Left lung (tissue), 10 donors: ENCODE data around the gene HSP90AA1. TPM values are rescaled to one million over a fixed set of nuclear protein-coding genes. Genes with fewer than 3 reads are reported as not detected.

Source experiments
- ATAC-seq: fragments of 200-7000 bp; cut with Tn5 transposase; one replicate; pipeline ENCODE4 v1.9.1; 2020; ENCODE audit warnings: moderate library complexity
- DNase-seq, 4 donors: peaks; one replicate each; pipeline ENCODE4 v3.0.0-alpha.2; 2013 to 2020
- H3K27ac ChIP-seq, 2 donors: fragments of 200-600 bp; sonication (generic) in 1 of 2; one replicate each; pipeline versions ENCODE4 v1.5.0 to v1.8.0; 2020 to 2021
- H3K27me3 ChIP-seq, 2 donors: fragments of 200-600 bp; sonication (generic) in 1 of 2; one replicate each; pipeline versions ENCODE4 v1.5.0 to v1.8.0; 2020 to 2021
- H3K36me3 ChIP-seq, 2 donors: fragments of 200-600 bp; sonication (generic) in 1 of 2; one replicate each; pipeline versions ENCODE4 v1.5.0 to v1.8.0; 2020 to 2021
- H3K4me1 ChIP-seq, 2 donors: fragments of 200-600 bp; one replicate each; pipeline ENCODE4 v1.8.0; 2021
- H3K4me3 ChIP-seq, 2 donors: fragments of 200-600 bp; sonication (generic) in 1 of 2; one replicate each; pipeline versions ENCODE4 v1.5.0 to v1.8.0; 2020 to 2021; ENCODE audit warnings: mild to moderate bottlenecking in 1 of 2
- H3K9me3 ChIP-seq, 2 donors: fragments of 200-600 bp; sonication (generic) in 1 of 2; one replicate each; pipeline versions ENCODE4 v1.5.0 to v1.8.0; 2020 to 2021
- CTCF ChIP-seq, 2 donors: fragments of 200-600 bp; sonication (generic) in 1 of 2; IDR thresholded peaks; one replicate each; pipeline versions ENCODE4 v1.5.0 to v1.8.0; 2021; ENCODE audit warnings: antibody characterized with exemption in 2 of 2
- intact Hi-C, 2 donors: fragments of 100-400 bp; cut with DNase I; formaldehyde crosslinking; loops; one replicate each; pipeline versions ENCODE4 v1.11.2 to v1.14.2; 2022
- polyA plus RNA-seq, 6 donors: library from polyadenylated mRNA; unstranded; fragments of 120-200 nt; gene quantifications; one replicate each; pipeline ENCODE4 v1.2.1, GENCODE V29; 2013; ENCODE audit not compliant: insufficient read length in 6 of 6
- total RNA-seq, 2 donors: library from RNA; stranded (reverse); fragmentation: NEBNext Ultra II Directional; extraction: Animal tissue kit (Norgen Biotek cat#: 25700); gene quantifications; one replicate each; pipeline ENCODE4 v1.2.1, GENCODE V29; 2021
- donor health status: DM: no; HTN: yes; CAD: no.
- donor health status: DM: no; HTN: no; CAD: no.

The HSP90AA1 gene
- total and polyA plus RNA-seq, 8 donors: 515 to 760 (median 630) TPM

GRCh38 chr14:102058961-102059360 lies 27.9 kb downstream of the HSP90AA1 start:
- peaks cover 0 to 12% of the 10 kb centered on the region in 2 donors for H3K36me3 ChIP-seq
- no peak overlapping the region for H3K27ac ChIP-seq
- H3K4me3 ChIP-seq: no peak overlapping the region
- H3K4me1 ChIP-seq: peaks cover 0 to 11% of the 10 kb centered on the region in 2 donors
- H3K27me3 ChIP-seq: no peaks in the 10 kb centered on the region
- no peak for DNase-seq
- H3K9me3 ChIP-seq: no peaks in the 10 kb centered on the region
- TF ChIP-seq CTCF (IDR thresholded peaks at IDR 0.05): no peak
- no peak for ATAC-seq
- intact Hi-C loops: no loop called here

GRCh38 chr14:102058146-102058545 lies 28.7 kb downstream of the HSP90AA1 start:
- no peak overlapping the region for H3K27ac ChIP-seq
- peak in 1 of 4 donors; percentile 12 for DNase-seq
- H3K4me1 ChIP-seq: peaks cover 0 to 5% of the 10 kb centered on the region in 2 donors
- H3K4me3 ChIP-seq: no peak overlapping the region
- ATAC-seq: no peak
- H3K9me3 ChIP-seq: no peaks in the 10 kb centered on the region
- peaks cover 0 to 20% of the 10 kb centered on the region in 2 donors for H3K36me3 ChIP-seq
- intact Hi-C loops: no loop called here
- TF ChIP-seq CTCF (IDR thresholded peaks at IDR 0.05): no peak
- no peaks in the 10 kb centered on the region for H3K27me3 ChIP-seq

- intact Hi-C loops: no loop called here
- peaks cover 0 to 25% of the 10 kb centered on the region in 2 donors for H3K36me3 ChIP-seq
- ATAC-seq (no peak), DNase-seq (peak in 1 of 4 donors; percentile 27)
- no peaks in the 10 kb centered on the region for H3K9me3 ChIP-seq
- no peaks in the 10 kb centered on the region for H3K4me1 ChIP-seq
- H3K4me3 ChIP-seq: no peak overlapping the region
- H3K27me3 ChIP-seq: no peaks in the 10 kb centered on the region
- H3K27ac ChIP-seq: no peak overlapping the region
- no peak for TF ChIP-seq CTCF (IDR thresholded peaks at IDR 0.05)
Measured at GRCh38 chr14:102057480-102058114, 29.2 kb downstream of the HSP90AA1 start.

- Histone ChIP-seq H3K27me3 (no peaks in the 10 kb centered on the region), H3K4me1 (no peaks in the 10 kb centered on the region), H3K36me3 (peaks cover 0 to 32% of the 10 kb centered on the region in 2 donors), H3K27ac (no peak overlapping the region), H3K9me3 (no peaks in the 10 kb centered on the region), H3K4me3 (no peak overlapping the region)
- intact Hi-C loops: no loop called here
- no peak for TF ChIP-seq CTCF (IDR thresholded peaks at IDR 0.05)
- DNase-seq: peak in 1 of 4 donors; percentile 50
- ATAC-seq: no peak
Measured at GRCh38 chr14:102056694-102057442, 30.0 kb downstream of the HSP90AA1 start.

GRCh38 chr14:102055181-102055901 lies 31.5 kb downstream of the HSP90AA1 start:
- no peaks in the 10 kb centered on the region for H3K27me3 ChIP-seq
- H3K27ac ChIP-seq: no peak overlapping the region
- intact Hi-C loops: no loop called here
- TF ChIP-seq CTCF (IDR thresholded peaks at IDR 0.05): no peak
- peak; percentile 37 for ATAC-seq
- H3K36me3 ChIP-seq: peaks cover 0 to 48% of the 10 kb centered on the region in 2 donors
- H3K9me3 ChIP-seq: no peaks in the 10 kb centered on the region
- no peak overlapping the region for H3K4me3 ChIP-seq
- no peaks in the 10 kb centered on the region for H3K4me1 ChIP-seq
- peak in 1 of 4 donors; percentile 67 for DNase-seq
